ENCODE results near the gene KNSTRN. TPM values are rescaled to one million over a fixed set of nuclear protein-coding genes. Genes with fewer than 3 reads are reported as not detected.

The KNSTRN gene
- polyA plus RNA-seq, 1 donor (not counting 4 experiments of a cell fraction or from before 2014, with no cell fraction given): 42.4 TPM

- H3K36me3 ChIP-seq (ENCODE audit: control insufficient read depth in 2 of 2, extremely low read depth in 1 of 2, insufficient read depth in 2 of 2, low read length in 2 of 2): peaks cover 13 to 20% of the 10 kb centered on the region in 2 experiments
- no peaks in the 10 kb centered on the region for H3K79me2 ChIP-seq (ENCODE audit: control insufficient read depth, insufficient read depth, low read length)
- H3K4me3 ChIP-seq (ENCODE audit: control insufficient read depth in 2 of 3, extremely low read depth in 1 of 3, insufficient read depth in 2 of 3, low read depth in 1 of 3, low read length in 3 of 3): no peak overlapping the region
- H3K4me2 ChIP-seq (ENCODE audit: control insufficient read depth, extremely low read depth, insufficient read depth, low read depth, low read length): no peak overlapping the region
- FAIRE-seq (no peak), DNase-seq (ENCODE audit: low read depth, low spot score) (no peak)
- H3K9ac ChIP-seq (ENCODE audit: control insufficient read depth, extremely low read depth, insufficient read depth, low read length): no peak overlapping the region
- no peaks in the 10 kb centered on the region for H3K9me3 ChIP-seq (ENCODE audit: control insufficient read depth, low read depth, low read length)
- no peak overlapping the region for H2AFZ ChIP-seq (ENCODE audit: control insufficient read depth, low read length)
- dilution Hi-C loops (cut with MboI; ENCODE audit: extremely low pct_ligation_motif_present, low sequenced_read_pairs): no loop called here
- no peaks in the 10 kb centered on the region for H3K9me1 ChIP-seq (ENCODE audit: control insufficient read depth, extremely low read depth, insufficient read depth, low read length)
- H3K27ac ChIP-seq (ENCODE audit: control insufficient read depth, insufficient read depth, low read length): no peak overlapping the region
- no peaks in the 10 kb centered on the region for H3K27me3 ChIP-seq (ENCODE audit: control insufficient read depth, extremely low read depth, insufficient read depth, low read length)
- TF ChIP-seq CTCF (optimal IDR thresholded peaks at IDR 0.05 in 1 of 3, IDR thresholded peaks at IDR 0.05 in 1 of 3, conservative IDR thresholded peaks at IDR 0.05 in 1 of 3; ENCODE audit: extremely low read depth in 1 of 3, insufficient read depth in 2 of 3, low read length in 3 of 3) (no peak), EZH2 (IDR thresholded peaks at IDR 0.05; ENCODE audit: low read length) (no peak)
- no peaks in the 10 kb centered on the region for H3K4me1 ChIP-seq (ENCODE audit: control insufficient read depth, extremely low read depth, insufficient read depth, low read length)
- no peaks in the 10 kb centered on the region for H4K20me1 ChIP-seq (ENCODE audit: control insufficient read depth, extremely low read depth, insufficient read depth, low read length)
Measured at GRCh38 chr15:40412095-40412759, 29.7 kb downstream of the KNSTRN start.

GRCh38 chr15:40413036-40413435 lies 30.5 kb downstream of the KNSTRN start:
- dilution Hi-C loops (cut with MboI; ENCODE audit: extremely low pct_ligation_motif_present, low sequenced_read_pairs): no loop called here
- no peaks in the 10 kb centered on the region for H3K27me3 ChIP-seq (ENCODE audit: control insufficient read depth, extremely low read depth, insufficient read depth, low read length)
- H3K36me3 ChIP-seq (ENCODE audit: control insufficient read depth in 2 of 2, extremely low read depth in 1 of 2, insufficient read depth in 2 of 2, low read length in 2 of 2): peaks cover 13 to 20% of the 10 kb centered on the region in 2 experiments
- no peaks in the 10 kb centered on the region for H4K20me1 ChIP-seq (ENCODE audit: control insufficient read depth, extremely low read depth, insufficient read depth, low read length)
- FAIRE-seq (no peak), DNase-seq (ENCODE audit: low read depth, low spot score) (no peak)
- H3K79me2 ChIP-seq (ENCODE audit: control insufficient read depth, insufficient read depth, low read length): no peaks in the 10 kb centered on the region
- TF ChIP-seq CTCF (optimal IDR thresholded peaks at IDR 0.05 in 1 of 3, IDR thresholded peaks at IDR 0.05 in 1 of 3, conservative IDR thresholded peaks at IDR 0.05 in 1 of 3; ENCODE audit: extremely low read depth in 1 of 3, insufficient read depth in 2 of 3, low read length in 3 of 3) (no peak), EZH2 (IDR thresholded peaks at IDR 0.05; ENCODE audit: low read length) (no peak)
- no peak overlapping the region for H3K4me2 ChIP-seq (ENCODE audit: control insufficient read depth, extremely low read depth, insufficient read depth, low read depth, low read length)
- no peaks in the 10 kb centered on the region for H3K4me1 ChIP-seq (ENCODE audit: control insufficient read depth, extremely low read depth, insufficient read depth, low read length)
- H3K9me3 ChIP-seq (ENCODE audit: control insufficient read depth, low read depth, low read length): no peaks in the 10 kb centered on the region
- H3K4me3 ChIP-seq (ENCODE audit: control insufficient read depth in 2 of 3, extremely low read depth in 1 of 3, insufficient read depth in 2 of 3, low read depth in 1 of 3, low read length in 3 of 3): no peak overlapping the region
- no peak overlapping the region for H2AFZ ChIP-seq (ENCODE audit: control insufficient read depth, low read length)
- no peak overlapping the region for H3K27ac ChIP-seq (ENCODE audit: control insufficient read depth, insufficient read depth, low read length)
- no peaks in the 10 kb centered on the region for H3K9me1 ChIP-seq (ENCODE audit: control insufficient read depth, extremely low read depth, insufficient read depth, low read length)
- no peak overlapping the region for H3K9ac ChIP-seq (ENCODE audit: control insufficient read depth, extremely low read depth, insufficient read depth, low read length)

Data from keratinocyte (primary cell).